Neural cell (in vitro differentiated cells): ENCODE measurements around the gene MDM4.

Experiments
- CTCF ChIP-seq: fragments of 450-650 bp; IDR thresholded peaks from 2 replicates; pipeline ENCODE4 v1.5.1; 2014; ENCODE audit warnings: antibody characterized with exemption, mild to moderate bottlenecking, moderate library complexity; ENCODE audit not compliant: poor library complexity, severe bottlenecking
- RAD21 ChIP-seq: fragments of 450-650 bp; conservative IDR thresholded peaks from 2 replicates; pipeline ENCODE4 v1.6.1; 2014; ENCODE audit warnings: antibody characterized with exemption, mild to moderate bottlenecking, moderate library complexity
- REST ChIP-seq: IDR thresholded peaks from 2 replicates; pipeline ENCODE4 v1.6.1; 2012; ENCODE audit warnings: borderline replicate concordance

DNA sequence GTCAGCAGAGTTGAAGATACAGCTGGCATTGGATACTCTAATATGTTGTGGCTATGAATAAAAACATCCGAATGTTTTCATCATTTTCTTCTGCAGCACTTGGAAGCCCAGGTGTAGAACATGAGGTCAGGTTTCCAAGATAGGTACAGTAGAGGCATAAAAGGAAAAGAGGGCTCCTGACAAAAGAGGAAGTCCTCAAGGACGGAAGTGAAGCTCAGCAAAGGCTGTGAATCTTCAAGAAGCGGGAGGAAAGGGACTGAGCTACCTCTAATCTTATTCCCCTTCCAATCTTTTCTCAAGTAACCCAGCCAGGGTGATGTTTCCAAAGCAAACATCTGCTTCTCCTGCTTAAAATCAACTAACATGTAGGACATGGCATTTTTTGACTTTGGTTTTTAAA lies 17.2 kb upstream of the MDM4 start:
- TF ChIP-seq CTCF: no peak
- TF ChIP-seq REST: no peak
- no peak for TF ChIP-seq RAD21
